Mesodermal cell (in vitro differentiated cells): ENCODE results near the gene CDKN1A. TPM values are rescaled to one million over a fixed set of nuclear protein-coding genes. Genes with fewer than 3 reads are reported as not detected.

Experiments
- H3K27ac ChIP-seq: 2 replicates; pipeline ENCODE4 v1.7.0; 2013; ENCODE audit warnings: mild to moderate bottlenecking, low read depth, low read length, moderate library complexity; ENCODE audit not compliant: severe bottlenecking
- H3K36me3 ChIP-seq: 2 replicates; pipeline ENCODE4 v1.7.1; 2013; ENCODE audit warnings: mild to moderate bottlenecking, low read length, moderate library complexity; ENCODE audit not compliant: control insufficient read depth, insufficient read depth
- H3K4me1 ChIP-seq: one replicate; pipeline ENCODE4 v1.7.1; 2013; ENCODE audit warnings: mild to moderate bottlenecking, low read length; ENCODE audit not compliant: insufficient read depth, control insufficient read depth, poor library complexity, severe bottlenecking
- H3K4me3 ChIP-seq: 2 replicates; pipeline ENCODE4 v1.7.0; 2013; ENCODE audit warnings: low read length, control low read depth, mild to moderate bottlenecking; ENCODE audit not compliant: insufficient read depth, poor library complexity, severe bottlenecking; ENCODE audit errors: extremely low read depth
- H3K9me3 ChIP-seq: 2 replicates; pipeline ENCODE4 v1.7.1; 2013; ENCODE audit warnings: mild to moderate bottlenecking, low read length, moderate library complexity; ENCODE audit not compliant: control insufficient read depth
- WGBS, 2 experiments: methylation state at CpG; one replicate each; pipeline ENCODE4 v1.1.5; 2013; ENCODE audit warnings: missing lambda C conversion rate in 2 of 2; ENCODE audit not compliant: insufficient coverage in 2 of 2; 5-methylcytosine and 5-hydroxymethylcytosine counted together
- polyA plus RNA-seq, 2 experiments: library from polyadenylated mRNA; stranded (reverse); fragments of 50-300 nt; gene quantifications; one replicate each; pipeline ENCODE4 v1.2.3, GENCODE V29; 2013

Gene CDKN1A
- polyA plus RNA-seq (2013, experiment 1 of 2), result 223 TPM
- polyA plus RNA-seq (2013, experiment 2 of 2), result 162 TPM

GRCh38 chr6:36678488-36679042 lies at the start of gene CDKN1A:
Gene CDKN1A, plus strand, starts transcription at chr6:36678714. Its CDS starts 5,388 bp downstream, at chr6:36684102.
- peaks cover 44% of the 10 kb centered on the region for H3K36me3 ChIP-seq
- peak within 1 kb of the TSS; percentile 69 for H3K27ac ChIP-seq
- peaks cover 37% of the 10 kb centered on the region for H3K4me1 ChIP-seq
- no peaks in the 10 kb centered on the region for H3K9me3 ChIP-seq
- peak within 1 kb of the TSS; percentile 98 for H3K4me3 ChIP-seq
- WGBS, 2 experiments, result 1% methylated on average over 60 to 62 of the region's 63 CpGs

- WGBS, 2 experiments, result 94 to 96% methylated on average over 6 to 9 of the region's 11 CpGs
- Histone ChIP-seq H3K4me1 (peaks cover 11% of the 10 kb centered on the region), H3K9me3 (no peaks in the 10 kb centered on the region), H3K4me3 (no peak overlapping the region), H3K36me3 (no peaks in the 10 kb centered on the region), H3K27ac (no peak overlapping the region)
Measured at GRCh38 chr6:36629784-36630183, 48.7 kb upstream of the CDKN1A start.

GRCh38 chr6:36631326-36632011 lies 47.0 kb upstream of the CDKN1A start:
- Histone ChIP-seq H3K9me3 (no peaks in the 10 kb centered on the region), H3K4me3 (no peak overlapping the region), H3K27ac (no peak overlapping the region), H3K36me3 (no peaks in the 10 kb centered on the region), H3K4me1 (peaks cover 7% of the 10 kb centered on the region)
- 83 to 87% methylated on average over 10 to 13 of the region's 14 CpGs for WGBS, 2 experiments

- H3K4me1 ChIP-seq, result peaks cover 11% of the 10 kb centered on the region
- no peaks in the 10 kb centered on the region for H3K9me3 ChIP-seq
- 91% methylated on average over 5 to 6 of the region's 6 CpGs for WGBS, 2 experiments
- no peaks in the 10 kb centered on the region for H3K36me3 ChIP-seq
- H3K27ac ChIP-seq, result no peak overlapping the region
- H3K4me3 ChIP-seq, result no peak overlapping the region
Measured at GRCh38 chr6:36633370-36633769, 45.1 kb upstream of the CDKN1A start.

- no peaks in the 10 kb centered on the region for H3K36me3 ChIP-seq
- no peaks in the 10 kb centered on the region for H3K9me3 ChIP-seq
- no peak overlapping the region for H3K4me3 ChIP-seq
- H3K4me1 ChIP-seq, result peaks cover 11% of the 10 kb centered on the region
- 82 to 84% methylated on average over 8 of the region's 9 CpGs for WGBS, 2 experiments
- H3K27ac ChIP-seq, result no peak overlapping the region
Measured at GRCh38 chr6:36633915-36634314, 44.6 kb upstream of the CDKN1A start.

- Histone ChIP-seq H3K4me3 (no peak overlapping the region), H3K27ac (no peak overlapping the region), H3K9me3 (no peaks in the 10 kb centered on the region), H3K36me3 (no peaks in the 10 kb centered on the region), H3K4me1 (peaks cover 11% of the 10 kb centered on the region)
- 92 to 95% methylated on average over 12 to 13 of the region's 16 CpGs for WGBS, 2 experiments
Measured at GRCh38 chr6:36634317-36635108, 44.0 kb upstream of the CDKN1A start.

- H3K27ac ChIP-seq, result no peak overlapping the region
- H3K4me1 ChIP-seq, result peaks cover 9% of the 10 kb centered on the region
- no peak overlapping the region for H3K4me3 ChIP-seq
- no peaks in the 10 kb centered on the region for H3K9me3 ChIP-seq
- WGBS, 2 experiments, result 90 to 100% methylated on average over 1 to 4 of the region's 5 CpGs
- no peaks in the 10 kb centered on the region for H3K36me3 ChIP-seq
Measured at GRCh38 chr6:36636283-36636682, 42.2 kb upstream of the CDKN1A start.

GRCh38 chr6:36636687-36637418 lies 41.7 kb upstream of the CDKN1A start:
- Histone ChIP-seq H3K36me3 (no peaks in the 10 kb centered on the region), H3K4me3 (no peak overlapping the region), H3K27ac (no peak overlapping the region)

GRCh38 chr6:36638579-36638978 lies 39.9 kb upstream of the CDKN1A start:
- Histone ChIP-seq H3K4me3 (no peak overlapping the region), H3K4me1 (peaks cover 4% of the 10 kb centered on the region), H3K9me3 (no peaks in the 10 kb centered on the region), H3K27ac (no peak overlapping the region), H3K36me3 (no peaks in the 10 kb centered on the region)
- 100% methylated on average over 1 to 2 of the region's 3 CpGs for WGBS, 2 experiments

More at GRCh38 chr6:36636687-36637418, 41.7 kb upstream of the CDKN1A start:
- H3K9me3 ChIP-seq, result no peaks in the 10 kb centered on the region
- H3K4me1 ChIP-seq, result peaks cover 4% of the 10 kb centered on the region
- 92 to 94% methylated on average over 8 to 9 of the region's 12 CpGs for WGBS, 2 experiments

- H3K27ac ChIP-seq, result no peak overlapping the region
- 94 to 96% methylated on average over 10 of the region's 11 CpGs for WGBS, 2 experiments
- peaks cover 4% of the 10 kb centered on the region for H3K4me1 ChIP-seq
- H3K36me3 ChIP-seq, result no peaks in the 10 kb centered on the region
- H3K9me3 ChIP-seq, result no peaks in the 10 kb centered on the region
- H3K4me3 ChIP-seq, result no peak overlapping the region
Measured at GRCh38 chr6:36639171-36639808, 39.2 kb upstream of the CDKN1A start.
